Chondrocyte (in vitro differentiated cells): ENCODE measurements around the gene EFNA2. TPM values are rescaled to one million over a fixed set of nuclear protein-coding genes. Genes with fewer than 3 reads are reported as not detected.
A peak's percentile ranks its signal among the peaks of the same experiment; 100 is the strongest.

Source experiments
- DNase-seq: peaks from one replicate; pipeline ENCODE4 v3.0.0; 2021; ENCODE audit warnings: mixed read lengths, low spot score
- H3K27ac Mint-ChIP-seq: one replicate; pipeline ENCODE4 v1.8.0; 2021; ENCODE audit warnings: mild to moderate bottlenecking, moderate library complexity, mixed read lengths; ENCODE audit not compliant: unreplicated experiment
- H3K27me3 Mint-ChIP-seq: 2 replicates; pipeline ENCODE4 v1.8.0; 2021; ENCODE audit warnings: low read depth, mixed read lengths
- H3K36me3 Mint-ChIP-seq: 2 replicates; pipeline ENCODE4 v1.8.0; 2021; ENCODE audit warnings: low read depth, mixed read lengths
- H3K4me1 Mint-ChIP-seq: 2 replicates; pipeline ENCODE4 v1.8.0; 2021; ENCODE audit warnings: low read depth, mild to moderate bottlenecking, mixed read lengths
- H3K4me3 Mint-ChIP-seq: one replicate; pipeline ENCODE4 v1.8.0; 2021; ENCODE audit warnings: mild to moderate bottlenecking, moderate library complexity, mixed read lengths; ENCODE audit not compliant: unreplicated experiment
- H3K9me3 Mint-ChIP-seq: 2 replicates; pipeline ENCODE4 v1.8.0; 2021; ENCODE audit warnings: low read depth, mixed read lengths
- total RNA-seq: library from RNA; stranded (reverse); gene quantifications from 3 replicates; pipeline ENCODE4 v1.2.1, GENCODE V29; 2021
- TF ChIP-seq, protein P1 (sequence below): fragments of 200-600 bp; sonication (generic); IDR thresholded peaks from 2 replicates; pipeline ENCODE4 v1.5.0; 2021; ENCODE audit warnings: antibody characterized with exemption, mild to moderate bottlenecking, moderate library complexity

Gene EFNA2
- total RNA-seq, 1 donor from 2014 or later = 7.0 TPM

DNA sequence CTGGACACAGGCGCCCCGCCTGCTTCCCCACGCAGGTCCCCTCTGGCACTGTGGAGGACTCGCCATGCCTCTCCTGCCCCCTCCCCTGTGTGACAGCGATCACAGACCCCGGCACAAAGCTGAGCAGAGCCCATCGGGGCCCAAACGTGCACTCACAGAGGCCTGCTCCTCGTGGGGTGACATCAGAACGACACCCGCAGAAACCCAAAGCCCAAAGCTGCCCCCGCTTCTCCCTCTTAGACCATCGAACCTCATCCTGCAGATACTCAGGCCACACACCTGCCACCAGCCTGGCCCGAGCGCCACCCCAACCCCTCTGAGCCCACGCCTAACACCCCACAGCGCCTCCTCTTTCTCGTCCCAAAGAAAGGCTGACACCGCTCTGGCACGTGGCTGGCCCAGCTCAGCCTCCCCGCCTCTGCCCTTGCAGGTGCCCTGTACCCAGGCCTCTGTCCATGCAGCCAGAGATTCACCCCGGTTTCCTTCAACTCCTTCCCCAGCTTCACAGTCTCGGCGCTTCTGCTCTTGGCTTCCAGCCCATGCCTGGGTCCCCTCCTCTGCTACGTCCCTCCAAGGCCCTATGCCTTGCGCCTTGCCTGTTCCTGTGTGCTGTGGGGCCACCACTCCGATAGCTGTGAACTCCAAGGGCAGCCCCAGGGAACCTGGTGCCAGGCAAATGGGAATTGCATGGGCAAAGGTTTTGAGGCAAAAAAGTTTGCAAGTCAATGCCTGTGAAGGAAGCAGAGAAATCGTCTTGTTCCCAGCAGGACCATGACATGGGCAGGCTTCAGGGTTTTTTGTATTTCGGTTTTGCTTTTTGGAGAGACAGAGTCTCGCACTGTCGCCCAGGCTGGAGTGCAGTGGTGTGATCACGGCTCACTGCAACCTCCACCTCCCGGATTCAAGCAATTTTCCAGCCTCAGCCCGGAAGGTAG, 47.0 kb upstream of the EFNA2 start:
- Mint-ChIP-seq H3K9me3 (no peaks in the 10 kb centered on the region), H3K27me3 (no peaks in the 10 kb centered on the region), H3K36me3 (no peaks in the 10 kb centered on the region), H3K4me1 (peaks cover 29% of the 10 kb centered on the region), H3K4me3 (peak overlapping the region; percentile 69), H3K27ac (peak overlapping the region; percentile 69)
- no peak for DNase-seq
- TF ChIP-seq, protein P1, sequence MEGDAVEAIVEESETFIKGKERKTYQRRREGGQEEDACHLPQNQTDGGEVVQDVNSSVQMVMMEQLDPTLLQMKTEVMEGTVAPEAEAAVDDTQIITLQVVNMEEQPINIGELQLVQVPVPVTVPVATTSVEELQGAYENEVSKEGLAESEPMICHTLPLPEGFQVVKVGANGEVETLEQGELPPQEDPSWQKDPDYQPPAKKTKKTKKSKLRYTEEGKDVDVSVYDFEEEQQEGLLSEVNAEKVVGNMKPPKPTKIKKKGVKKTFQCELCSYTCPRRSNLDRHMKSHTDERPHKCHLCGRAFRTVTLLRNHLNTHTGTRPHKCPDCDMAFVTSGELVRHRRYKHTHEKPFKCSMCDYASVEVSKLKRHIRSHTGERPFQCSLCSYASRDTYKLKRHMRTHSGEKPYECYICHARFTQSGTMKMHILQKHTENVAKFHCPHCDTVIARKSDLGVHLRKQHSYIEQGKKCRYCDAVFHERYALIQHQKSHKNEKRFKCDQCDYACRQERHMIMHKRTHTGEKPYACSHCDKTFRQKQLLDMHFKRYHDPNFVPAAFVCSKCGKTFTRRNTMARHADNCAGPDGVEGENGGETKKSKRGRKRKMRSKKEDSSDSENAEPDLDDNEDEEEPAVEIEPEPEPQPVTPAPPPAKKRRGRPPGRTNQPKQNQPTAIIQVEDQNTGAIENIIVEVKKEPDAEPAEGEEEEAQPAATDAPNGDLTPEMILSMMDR = no peak

DNA sequence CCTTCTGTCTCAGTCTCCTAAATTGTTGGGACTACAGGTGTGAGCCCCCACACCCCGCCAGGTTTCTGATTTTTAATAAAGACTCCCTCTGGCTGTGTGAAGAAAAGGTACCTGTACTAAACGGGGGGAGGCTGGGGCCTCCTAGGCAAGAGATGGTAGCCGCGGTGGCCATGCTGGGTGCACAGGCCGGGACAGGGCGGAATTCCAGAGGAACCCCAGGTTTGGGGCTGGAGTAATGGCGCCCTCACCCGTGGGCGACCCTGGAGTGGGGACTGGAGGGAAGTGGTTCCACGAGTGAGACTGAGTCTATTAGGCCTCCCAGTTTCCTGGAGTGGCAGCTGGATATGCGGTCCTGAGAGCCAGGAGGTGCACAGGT, 46.3 kb upstream of the EFNA2 start:
- H3K4me3 Mint-ChIP-seq = peak overlapping the region; percentile 69
- peak overlapping the region; percentile 36 for H3K27ac Mint-ChIP-seq

DNA sequence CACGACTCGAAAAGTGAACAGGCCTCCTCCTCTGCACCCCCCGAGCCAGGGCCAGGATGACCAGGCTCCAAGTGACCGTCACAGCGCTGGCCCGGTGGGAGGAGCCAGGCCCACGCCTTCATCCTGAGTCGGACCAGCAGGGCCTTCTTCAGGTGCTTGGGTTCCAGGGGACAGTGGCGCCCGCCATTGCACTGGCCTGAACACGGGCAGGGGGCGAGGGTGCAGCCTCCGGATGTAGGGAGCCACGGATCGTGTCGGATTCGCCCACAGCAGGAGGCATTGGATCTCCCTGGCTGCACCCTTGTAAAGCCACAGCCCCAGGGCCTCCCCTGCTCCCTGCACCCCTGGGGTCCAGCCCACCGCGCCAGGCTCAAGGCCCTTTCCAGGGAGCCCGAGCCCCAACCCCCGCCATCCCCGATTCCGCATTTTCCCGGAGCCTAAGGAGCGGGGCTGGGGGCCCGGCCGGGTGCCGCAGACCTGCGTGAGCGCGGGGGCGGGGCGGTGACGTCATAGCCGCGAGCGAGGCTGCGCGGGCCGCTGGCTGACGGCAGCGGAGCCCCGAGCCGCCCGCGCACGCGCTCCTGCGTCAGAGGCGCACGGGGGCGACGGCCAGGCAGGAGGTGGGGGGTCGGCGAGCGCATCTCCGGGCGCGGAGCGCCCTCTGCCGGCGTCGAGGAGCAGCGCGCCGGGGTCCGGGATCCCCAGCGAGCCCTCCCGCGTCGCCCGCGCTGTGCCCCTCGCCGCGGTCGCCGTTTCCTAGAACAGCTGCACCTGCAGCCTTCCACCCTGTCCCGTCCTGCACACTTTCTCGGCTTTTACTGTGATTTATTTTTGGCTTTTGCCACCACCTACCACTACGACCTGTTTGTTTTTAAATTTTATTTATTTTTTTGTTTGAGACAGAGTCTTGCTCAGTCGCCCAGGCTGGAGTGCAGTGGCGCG, 45.6 kb upstream of the EFNA2 start:
- peak overlapping the region; percentile 17 for H3K27ac Mint-ChIP-seq
- no peaks in the 10 kb centered on the region for H3K9me3 Mint-ChIP-seq
- TF ChIP-seq, protein P1 = peak; percentile 92
- H3K27me3 Mint-ChIP-seq = no peaks in the 10 kb centered on the region
- peaks cover 35% of the 10 kb centered on the region for H3K4me1 Mint-ChIP-seq
- DNase-seq = no peak
- peak overlapping the region; percentile 49 for H3K4me3 Mint-ChIP-seq
- H3K36me3 Mint-ChIP-seq = no peaks in the 10 kb centered on the region

More for the DNA sequence above, 46.3 kb upstream of the EFNA2 start:
- DNase-seq = no peak
- Mint-ChIP-seq H3K27me3 (no peaks in the 10 kb centered on the region), H3K9me3 (no peaks in the 10 kb centered on the region), H3K36me3 (no peaks in the 10 kb centered on the region), H3K4me1 (peaks cover 30% of the 10 kb centered on the region)
- TF ChIP-seq, protein P1 = no peak

DNA sequence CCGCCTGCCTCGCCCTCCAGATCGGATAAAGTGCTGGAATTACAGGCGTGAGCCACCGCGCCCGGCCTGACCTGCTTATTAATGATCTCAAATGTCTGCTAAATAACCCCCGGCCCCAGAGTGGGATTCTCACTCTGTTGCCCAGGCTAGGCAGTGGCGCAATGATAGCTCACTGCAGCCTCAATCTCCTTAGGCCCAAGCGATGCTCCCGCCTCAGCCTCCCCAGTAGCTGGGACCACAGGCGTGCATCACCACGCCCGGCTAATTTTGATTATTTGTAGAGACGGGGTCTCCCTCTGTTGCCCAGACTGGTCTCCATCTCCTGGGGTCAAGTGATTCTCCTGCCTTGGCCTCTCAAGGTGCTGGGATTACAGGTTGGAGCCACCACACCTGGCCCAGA, 44.7 kb upstream of the EFNA2 start:
- Mint-ChIP-seq H3K27me3 (no peaks in the 10 kb centered on the region), H3K36me3 (no peaks in the 10 kb centered on the region), H3K4me1 (peaks cover 35% of the 10 kb centered on the region), H3K9me3 (no peaks in the 10 kb centered on the region), H3K27ac (peak overlapping the region; percentile 96), H3K4me3 (peak overlapping the region; percentile 79)
- no peak for DNase-seq
- TF ChIP-seq, protein P1 = no peak
